Sigmoid colon (tissue), 7 donors: Measurements from ENCODE around the gene KRTAP4-9. TPM values are rescaled to one million over a fixed set of nuclear protein-coding genes. Genes with fewer than 3 reads are reported as not detected.
"Not testable (repeated sequence)": the region's sequence is repeated elsewhere in the genome, so short reads cannot be mapped to it uniquely, and the experiment has no call there.

ENCODE experiments used
- DNase-seq: peaks from one replicate; pipeline ENCODE4 v3.0.0-alpha.2; 2019
- H3K27ac ChIP-seq, 4 donors: fragments of 200-600 bp; sonication (generic); one replicate each; pipeline ENCODE4 v1.5.1; 2016 to 2019; ENCODE audit warnings: mild to moderate bottlenecking in 1 of 4
- H3K27me3 ChIP-seq, 3 donors: fragments of 200-600 bp; sonication (generic); one replicate each; pipeline ENCODE4 v1.5.1; 2019; ENCODE audit warnings: mild to moderate bottlenecking in 1 of 3
- H3K36me3 ChIP-seq, 4 donors: fragments of 200-600 bp; sonication (generic); one replicate each; pipeline ENCODE4 v1.5.1; 2016 to 2019
- H3K4me1 ChIP-seq, 4 donors: fragments of 200-600 bp; sonication (generic); one replicate each; pipeline ENCODE4 v1.5.1; 2017 to 2019
- H3K4me3 ChIP-seq, 4 donors: fragments of 200-600 bp; sonication (generic); one replicate each; pipeline ENCODE4 v1.5.1; 2017 to 2019; ENCODE audit warnings: mild to moderate bottlenecking in 2 of 4, moderate library complexity in 1 of 4
- H3K9me3 ChIP-seq, 4 donors: fragments of 200-600 bp in 3 of 4; sonication (generic) in 3 of 4; one replicate each; pipeline versions ENCODE4 v1.5.1 to v1.6.1; 2013 to 2019
- EP300 ChIP-seq, 4 donors: sonication (generic); formaldehyde crosslinking; IDR thresholded peaks; one replicate each; pipeline ENCODE4 v1.6.1; 2017; ENCODE audit warnings: antibody characterized with exemption in 4 of 4
- POLR2A ChIP-seq, 2 donors: fragments of 450-650 bp; IDR thresholded peaks; one replicate each; pipeline ENCODE4 v1.6.1; 2016; ENCODE audit warnings: antibody characterized with exemption in 2 of 2, mild to moderate bottlenecking in 2 of 2, moderate library complexity in 2 of 2
- POLR2AphosphoS5 ChIP-seq, 4 donors: sonication (generic); formaldehyde crosslinking; IDR thresholded peaks; one replicate each; pipeline ENCODE4 v1.6.1; 2017; ENCODE audit warnings: antibody characterized with exemption in 4 of 4
- WGBS, 2 donors: extraction: QIAGEN DNeasy Blood & Tissue Kit; methylation state at CpG; one replicate each; pipeline ENCODE4 v1.1.7; 2013; 5-methylcytosine and 5-hydroxymethylcytosine counted together
- intact Hi-C: fragments of 100-400 bp; cut with DNase I; formaldehyde crosslinking; loops from one replicate; pipeline ENCODE4 v1.15.1; 2023
- polyA plus RNA-seq, 3 donors: library from polyadenylated mRNA; stranded (reverse); fragments of 200-250 nt; gene quantifications; one replicate each; pipeline ENCODE4 v1.2.3, GENCODE V29; 2013
- total RNA-seq, 4 donors: library from RNA; depleted of rRNA; stranded (reverse); fragments of >200 nt; gene quantifications; one replicate each; pipeline ENCODE4 v1.1.0, GENCODE V29; 2016
- TF ChIP-seq, protein P1 (sequence below), 4 experiments: fragments of 450-650 bp in 3 of 4; fragments of 200-600 bp in 1 of 4; IDR thresholded peaks; one replicate each; pipeline ENCODE4 v1.5.1; 2016 to 2019; ENCODE audit warnings: antibody characterized with exemption in 4 of 4, mild to moderate bottlenecking in 3 of 4, moderate library complexity in 2 of 4
- donor health status: healthy with polysubstance abuse.
- donor health status: Bipolar disorder and iron deficiency.
- donor health status: healthy.

Gene KRTAP4-9
- not detected for total RNA-seq
- not detected for polyA plus RNA-seq

DNA sequence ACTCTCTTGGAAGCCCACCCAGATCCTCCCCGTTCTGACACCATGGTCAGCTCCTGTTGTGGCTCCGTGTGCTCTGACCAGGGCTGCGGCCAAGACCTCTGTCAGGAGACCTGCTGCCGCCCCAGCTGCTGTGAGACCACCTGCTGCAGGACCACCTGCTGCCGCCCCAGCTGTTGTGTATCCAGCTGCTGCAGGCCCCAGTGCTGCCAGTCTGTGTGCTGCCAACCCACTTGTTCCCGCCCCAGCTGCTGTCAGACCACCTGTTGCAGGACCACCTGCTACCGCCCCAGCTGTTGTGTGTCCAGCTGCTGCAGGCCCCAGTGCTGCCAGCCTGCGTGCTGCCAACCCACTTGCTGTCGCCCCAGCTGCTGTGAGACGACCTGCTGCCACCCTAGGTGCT lies at the start of gene KRTAP4-9:
Gene KRTAP4-9, plus strand, starts transcription at position 43 of the 400 bp plus-strand sequence. Its CDS starts 0 bp downstream, at position 43.
- 81 to 82% methylated on average over 10 of the region's 10 CpGs for WGBS, 2 donors
- H3K36me3 ChIP-seq, H3K27me3 ChIP-seq, H3K4me1 ChIP-seq, H3K4me3 ChIP-seq, H3K27ac ChIP-seq, H3K9me3 ChIP-seq, DNase-seq, intact Hi-C loops: not testable (repeated sequence)

DNA sequence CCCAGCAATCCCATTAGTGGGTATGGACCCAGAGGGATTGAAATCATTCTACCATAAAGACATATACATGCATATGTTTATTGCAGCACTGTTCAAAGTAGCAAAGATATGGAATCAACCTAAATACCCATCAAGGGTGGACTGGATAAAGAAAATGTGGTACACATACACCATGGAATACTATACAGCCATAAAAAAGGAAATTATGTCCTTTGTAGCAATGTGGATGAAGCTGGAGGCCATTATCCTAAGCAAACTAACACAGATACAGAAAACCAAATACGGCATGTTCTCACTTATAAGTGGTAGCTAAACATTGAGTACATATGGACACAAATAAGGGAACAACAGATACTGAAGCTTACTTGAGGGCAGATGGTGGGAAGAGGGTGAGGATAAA lies 47.6 kb upstream of the KRTAP4-9 start:
- Histone ChIP-seq H3K27ac (no peak overlapping the region), H3K9me3 (no peaks in the 10 kb centered on the region), H3K36me3 (no peaks in the 10 kb centered on the region), H3K4me1 (peaks cover 0 to 21% (median 9%) of the 10 kb centered on the region in 4 donors), H3K27me3 (no peaks in the 10 kb centered on the region), H3K4me3 (no peak overlapping the region)
- DNase-seq = no peak
- WGBS, 2 donors = 92 to 100% methylated on average over 1 of the region's 1 CpG
- no peak for TF ChIP-seq POLR2AphosphoS5 (IDR thresholded peaks at IDR 0.05)
- TF ChIP-seq, protein P1, sequence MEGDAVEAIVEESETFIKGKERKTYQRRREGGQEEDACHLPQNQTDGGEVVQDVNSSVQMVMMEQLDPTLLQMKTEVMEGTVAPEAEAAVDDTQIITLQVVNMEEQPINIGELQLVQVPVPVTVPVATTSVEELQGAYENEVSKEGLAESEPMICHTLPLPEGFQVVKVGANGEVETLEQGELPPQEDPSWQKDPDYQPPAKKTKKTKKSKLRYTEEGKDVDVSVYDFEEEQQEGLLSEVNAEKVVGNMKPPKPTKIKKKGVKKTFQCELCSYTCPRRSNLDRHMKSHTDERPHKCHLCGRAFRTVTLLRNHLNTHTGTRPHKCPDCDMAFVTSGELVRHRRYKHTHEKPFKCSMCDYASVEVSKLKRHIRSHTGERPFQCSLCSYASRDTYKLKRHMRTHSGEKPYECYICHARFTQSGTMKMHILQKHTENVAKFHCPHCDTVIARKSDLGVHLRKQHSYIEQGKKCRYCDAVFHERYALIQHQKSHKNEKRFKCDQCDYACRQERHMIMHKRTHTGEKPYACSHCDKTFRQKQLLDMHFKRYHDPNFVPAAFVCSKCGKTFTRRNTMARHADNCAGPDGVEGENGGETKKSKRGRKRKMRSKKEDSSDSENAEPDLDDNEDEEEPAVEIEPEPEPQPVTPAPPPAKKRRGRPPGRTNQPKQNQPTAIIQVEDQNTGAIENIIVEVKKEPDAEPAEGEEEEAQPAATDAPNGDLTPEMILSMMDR (IDR thresholded peaks at IDR 0.05) = no peak
- no peak for TF ChIP-seq POLR2A (IDR thresholded peaks at IDR 0.05)
- no peak for TF ChIP-seq EP300 (IDR thresholded peaks at IDR 0.05)
- intact Hi-C loops = no loop called here

DNA sequence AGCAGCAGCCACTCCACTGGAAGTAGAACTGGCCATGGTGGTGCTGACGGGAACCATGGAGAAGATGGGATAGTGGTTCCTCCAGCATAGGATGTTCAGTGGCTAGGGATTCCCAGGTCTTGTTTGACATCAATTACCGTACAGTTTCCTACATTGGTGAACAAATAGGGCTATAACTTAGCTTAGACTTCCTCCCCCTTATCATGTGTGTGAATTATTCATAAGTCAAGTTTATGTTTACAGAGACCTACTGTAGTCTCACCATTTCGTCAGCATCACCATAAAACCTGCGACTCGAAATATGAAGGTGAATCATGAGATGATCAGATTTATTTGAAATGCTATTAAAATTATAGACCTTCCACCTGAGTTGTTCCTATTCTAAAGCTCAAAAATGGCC lies 46.4 kb upstream of the KRTAP4-9 start:
- no peak for TF ChIP-seq POLR2AphosphoS5 (IDR thresholded peaks at IDR 0.05)
- no peak for TF ChIP-seq EP300 (IDR thresholded peaks at IDR 0.05)
- no peak for TF ChIP-seq POLR2A (IDR thresholded peaks at IDR 0.05)
- Histone ChIP-seq H3K27me3 (no peaks in the 10 kb centered on the region), H3K4me1 (peaks cover 0 to 21% (median 9%) of the 10 kb centered on the region in 4 donors), H3K36me3 (no peaks in the 10 kb centered on the region), H3K9me3 (no peaks in the 10 kb centered on the region), H3K27ac (no peak overlapping the region), H3K4me3 (no peak overlapping the region)
- intact Hi-C loops = no loop called here
- no peak for DNase-seq
- 70 to 85% methylated on average over 5 of the region's 5 CpGs for WGBS, 2 donors

DNA sequence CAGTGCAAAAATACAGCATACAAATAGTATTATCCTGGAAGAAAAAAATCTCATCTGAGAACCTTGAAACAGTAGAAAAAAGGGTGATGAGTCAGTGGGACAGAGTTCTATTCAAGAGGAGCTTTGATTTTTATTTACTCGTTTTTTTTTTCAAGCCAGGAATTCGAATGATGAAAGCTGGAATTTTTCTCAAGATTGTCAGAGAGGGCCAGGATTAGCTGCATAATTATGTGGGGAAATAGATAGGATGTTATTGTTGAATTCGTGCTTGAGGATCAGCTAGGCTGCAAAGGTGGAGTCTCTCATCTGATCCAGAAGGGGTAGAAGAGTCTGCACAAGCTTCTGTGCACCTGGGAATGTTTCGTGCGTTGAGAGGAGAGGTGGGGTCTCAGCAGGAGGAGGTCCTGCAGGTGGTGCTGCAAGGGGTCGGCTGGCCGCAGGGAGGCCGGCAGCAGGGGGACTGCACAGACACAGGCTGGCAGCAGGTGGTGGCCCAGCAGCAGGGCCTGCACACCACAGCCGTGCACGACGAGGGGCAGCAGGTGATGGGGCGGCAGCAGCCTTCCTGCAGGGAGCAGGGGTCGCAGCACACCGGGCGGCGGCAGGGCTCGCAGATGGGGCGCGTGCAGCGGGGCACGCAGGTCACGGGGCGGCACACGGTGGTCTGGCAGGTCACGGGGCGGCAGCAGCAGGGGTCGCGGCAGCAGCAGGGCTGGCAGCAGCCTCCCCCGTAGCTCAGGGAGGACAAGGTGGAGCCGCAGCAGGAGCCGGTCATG lies 45.7 kb upstream of the KRTAP4-9 start:
- 39 to 53% methylated on average over 13 to 14 of the region's 31 CpGs for WGBS, 2 donors
- H3K9me3 ChIP-seq, H3K27me3 ChIP-seq, DNase-seq, intact Hi-C loops, H3K36me3 ChIP-seq, H3K4me3 ChIP-seq, H3K27ac ChIP-seq: not testable (repeated sequence)
- peaks cover 0 to 21% (median 9%) of the 10 kb centered on the region in 4 donors for H3K4me1 ChIP-seq

DNA sequence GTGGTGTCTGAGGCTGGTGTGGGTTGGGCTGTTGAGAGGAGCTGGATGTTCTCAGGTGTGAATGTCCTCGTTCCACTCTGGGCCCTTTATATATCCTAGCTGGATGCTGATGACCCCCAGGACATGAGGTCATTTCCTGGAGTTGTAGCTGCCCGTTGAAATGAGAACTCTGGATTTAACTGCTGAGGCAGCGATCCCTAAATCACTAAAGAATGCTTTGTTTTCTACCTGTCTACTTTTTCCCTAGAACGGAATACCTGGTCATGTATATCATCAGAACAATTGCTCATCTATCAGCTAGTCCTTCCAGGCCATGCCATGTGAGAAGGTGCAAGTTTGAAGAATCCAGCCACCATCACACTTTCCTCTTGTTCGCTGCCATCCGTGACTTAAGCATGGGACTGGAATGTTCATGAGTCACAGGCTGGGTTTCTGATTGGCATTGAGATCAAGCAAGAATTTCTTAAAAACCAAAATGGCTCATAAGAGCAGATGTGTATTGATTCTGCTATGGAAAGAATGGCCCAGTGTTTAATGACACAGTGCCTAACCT lies 45.1 kb upstream of the KRTAP4-9 start, which contains the start of gene KRTAP2-3:
Gene KRTAP2-3, minus strand, starts transcription at position 63 of the 553 bp plus-strand sequence. CDS start 64 bp downstream, outside the sequence.
- H3K4me3 ChIP-seq = no peak within 1 kb of the TSS
- 69 to 70% methylated on average over 6 of the region's 6 CpGs for WGBS, 2 donors
- intact Hi-C loops = no loop called here
- peaks cover 0 to 21% (median 9%) of the 10 kb centered on the region in 4 donors for H3K4me1 ChIP-seq
- no peaks in the 10 kb centered on the region for H3K27me3 ChIP-seq
- DNase-seq = no peak
- TF ChIP-seq, protein P1 (IDR thresholded peaks at IDR 0.05) = no peak
- no peak for TF ChIP-seq POLR2A (IDR thresholded peaks at IDR 0.05)
- TF ChIP-seq EP300 (IDR thresholded peaks at IDR 0.05) = no peak
- TF ChIP-seq POLR2AphosphoS5 (IDR thresholded peaks at IDR 0.05) = no peak
- no peaks in the 10 kb centered on the region for H3K36me3 ChIP-seq
- no peaks in the 10 kb centered on the region for H3K9me3 ChIP-seq
- no peak within 1 kb of the TSS for H3K27ac ChIP-seq

DNA sequence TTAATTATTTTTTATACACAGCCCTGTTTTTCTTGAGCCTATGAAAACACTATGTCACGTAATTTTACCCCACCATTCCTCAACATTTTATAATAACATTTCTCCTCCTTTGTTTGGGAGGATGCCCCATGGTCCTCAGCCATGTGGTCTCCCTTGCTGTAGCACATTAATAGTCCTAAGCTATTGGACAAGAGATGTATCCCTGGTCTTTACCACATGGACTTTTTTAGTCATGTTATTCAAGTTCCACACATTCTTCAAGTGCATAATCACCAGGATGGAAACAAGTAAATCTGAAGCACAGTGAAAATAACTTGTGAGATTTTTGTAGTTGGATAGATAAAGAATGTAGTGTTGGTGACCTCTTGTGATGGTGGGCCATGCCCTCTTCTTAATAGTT lies 43.2 kb upstream of the KRTAP4-9 start:
- Histone ChIP-seq H3K4me3 (no peak overlapping the region), H3K9me3 (no peaks in the 10 kb centered on the region), H3K4me1 (peaks cover 0 to 21% (median 9%) of the 10 kb centered on the region in 4 donors), H3K36me3 (no peaks in the 10 kb centered on the region), H3K27me3 (no peaks in the 10 kb centered on the region), H3K27ac (no peak overlapping the region)
- intact Hi-C loops = no loop called here
- no peak for TF ChIP-seq POLR2A (IDR thresholded peaks at IDR 0.05)
- TF ChIP-seq EP300 (IDR thresholded peaks at IDR 0.05) = no peak
- TF ChIP-seq, protein P1 (IDR thresholded peaks at IDR 0.05) = no peak
- TF ChIP-seq POLR2AphosphoS5 (IDR thresholded peaks at IDR 0.05) = no peak
- 63 to 76% methylated on average over 1 of the region's 1 CpG for WGBS, 2 donors
- no peak for DNase-seq
